TTC549 (cell line): ENCODE results near the gene NPC1L1.
"Not testable (repeated sequence)": the region's sequence is repeated elsewhere in the genome, so short reads cannot be mapped to it uniquely, and the experiment has no call there.

Experiments used
- FAIRE-seq: peaks from 2 replicates; lab custom pipeline; 2012; peaks lifted over from hg19 to GRCh38; lab: Jason Lieb, UNC

Gene NPC1L1

DNA sequence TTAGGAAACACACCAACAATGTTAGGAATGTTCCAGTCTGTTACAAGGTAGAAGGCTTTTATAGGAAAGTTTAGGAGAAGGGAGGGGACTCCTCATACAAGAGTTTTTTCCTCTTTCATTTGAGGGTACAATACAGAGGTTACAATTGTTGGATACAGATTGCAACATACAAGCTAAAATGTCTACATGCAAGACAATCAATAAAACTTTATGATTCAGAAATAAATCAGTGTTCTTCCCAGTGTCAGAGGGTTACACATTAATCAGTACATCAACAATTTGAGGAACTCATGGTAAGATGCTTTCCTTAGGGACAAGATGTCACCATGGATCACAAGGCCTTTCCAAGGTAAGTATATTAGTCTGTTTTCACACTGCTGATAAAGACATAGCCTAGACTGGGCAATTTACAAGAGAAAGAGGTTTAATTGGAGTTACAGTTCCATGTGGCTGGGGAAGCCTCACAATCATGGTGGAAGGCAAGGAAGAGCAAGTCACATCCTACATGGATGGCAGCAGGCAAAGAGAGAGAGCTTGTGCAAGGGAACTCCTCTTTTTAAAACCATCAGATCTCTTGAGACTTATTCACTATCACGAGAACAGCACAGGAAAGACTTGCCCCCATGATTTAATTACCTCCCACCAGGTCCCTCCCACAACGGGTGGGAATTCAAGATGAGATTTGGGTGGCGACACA is 34.4 kb downstream of the NPC1L1 start:
- not testable (repeated sequence) for FAIRE-seq

DNA sequence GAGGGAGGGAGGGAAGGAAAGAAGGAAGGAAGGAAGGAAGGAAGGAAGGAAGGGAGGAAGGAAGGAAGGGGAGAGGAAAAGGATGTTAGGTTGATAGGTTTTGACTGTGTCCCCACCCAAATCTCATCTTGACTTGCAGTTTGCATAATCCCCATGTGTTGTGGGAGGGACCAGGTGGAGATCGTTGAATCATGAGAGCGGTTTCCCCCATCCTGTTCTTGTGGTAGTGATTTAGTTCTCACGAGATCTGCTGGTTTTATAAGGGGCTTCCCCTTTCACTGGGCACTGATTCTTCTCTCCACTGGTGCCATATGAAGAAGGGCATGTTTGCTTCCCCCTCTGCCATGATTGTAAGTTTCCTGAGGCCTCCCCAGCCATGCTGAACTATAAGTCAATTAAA is 35.5 kb downstream of the NPC1L1 start:
- FAIRE-seq, result no peak

DNA sequence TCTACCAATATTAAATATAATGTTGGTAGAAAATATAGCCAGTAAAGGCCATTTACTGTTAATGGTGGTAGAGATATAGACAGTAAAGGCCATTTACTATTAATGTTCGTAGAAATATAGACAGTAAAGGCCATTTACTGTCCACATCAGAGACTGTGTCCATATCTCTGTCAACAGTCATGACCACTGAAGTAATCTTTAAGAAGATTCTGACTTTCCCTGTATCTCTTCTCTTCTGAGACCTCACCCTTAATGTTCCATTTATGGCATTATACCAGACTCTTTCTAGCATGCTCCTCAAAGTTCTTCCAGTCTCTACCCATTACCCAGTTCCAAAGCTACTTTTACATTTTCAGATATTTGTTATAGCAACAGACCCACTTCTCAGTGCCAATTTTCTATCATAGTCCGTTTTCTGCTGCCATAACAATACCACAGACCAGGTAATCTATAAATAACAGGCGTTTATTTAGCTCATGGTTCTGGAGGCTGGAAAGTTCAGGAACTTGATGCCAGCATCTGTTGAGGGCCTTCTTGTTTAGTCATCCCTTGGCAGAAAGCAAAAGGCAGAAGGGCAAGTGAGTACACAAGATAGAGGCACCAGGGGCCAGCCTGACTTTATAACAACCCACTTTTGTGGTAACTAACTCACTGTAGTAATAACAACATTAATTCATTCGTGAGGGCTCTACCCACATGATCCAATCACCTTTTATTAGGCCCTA is 42.7 kb downstream of the NPC1L1 start:
- no peak for FAIRE-seq

DNA sequence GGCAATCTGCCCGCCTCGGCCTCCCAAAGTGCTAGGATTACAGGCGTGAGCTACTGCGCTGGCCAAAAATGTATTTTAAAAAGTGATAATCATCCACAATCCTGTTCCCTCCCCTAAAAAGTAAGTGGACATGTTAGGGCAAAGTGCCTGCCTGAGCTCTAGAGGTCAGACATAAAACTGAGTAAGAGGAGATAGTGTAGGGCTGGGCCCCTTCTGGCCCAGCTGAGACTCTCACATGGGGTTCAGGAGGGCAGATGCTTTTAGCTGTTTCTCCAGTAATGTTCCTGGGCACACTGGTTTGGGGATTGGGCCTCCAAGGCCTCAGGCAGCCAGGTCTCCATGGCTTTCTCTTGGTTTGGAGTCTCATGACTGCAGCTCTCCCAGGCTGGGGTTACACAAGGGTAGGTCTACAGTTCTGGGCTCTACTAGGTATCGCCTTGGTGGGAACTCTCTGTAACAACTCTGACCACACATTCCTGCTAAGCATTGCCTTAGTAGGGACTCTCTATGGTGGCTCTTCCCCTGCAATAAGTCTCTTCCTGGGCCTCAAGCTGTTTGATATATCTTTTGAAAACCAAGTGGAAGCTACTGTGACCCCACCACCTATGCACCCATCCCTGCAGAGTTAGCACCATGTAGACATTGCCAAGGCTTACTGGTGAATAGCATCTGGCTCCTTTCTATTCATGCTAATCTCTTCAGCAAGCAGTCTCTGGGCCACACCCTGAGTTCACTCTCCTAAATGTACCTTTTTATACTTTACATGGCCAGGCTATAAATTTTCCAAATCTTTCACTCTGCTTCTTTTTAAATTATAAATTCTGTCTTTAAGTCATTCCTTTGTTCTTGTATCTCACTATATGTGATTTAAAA is 43.7 kb downstream of the NPC1L1 start:
- no peak for FAIRE-seq

- FAIRE-seq, result no peak
These were observed 44.7 kb downstream of the NPC1L1 start for GRCh38 chr7:44496385-44496784.

DNA sequence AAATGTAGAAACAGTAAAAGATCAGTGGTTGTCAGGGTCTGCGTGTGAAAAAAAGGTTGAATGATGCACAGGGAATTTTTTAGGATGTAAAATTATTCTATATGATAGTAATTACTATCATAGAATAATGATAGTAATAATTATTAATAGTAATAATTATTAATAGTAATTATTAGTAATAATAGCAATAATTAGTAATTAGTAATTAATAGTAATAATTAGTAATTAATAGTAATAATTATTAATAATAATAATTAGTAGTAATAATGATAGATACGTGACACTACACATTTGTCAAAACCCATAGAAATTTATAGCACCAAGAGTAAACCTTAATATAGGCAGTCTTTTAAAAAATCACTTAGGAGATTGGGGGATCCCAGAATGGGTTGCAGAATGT is 46.2 kb downstream of the NPC1L1 start:
- FAIRE-seq, result peak; percentile 52

GRCh38 chr7:44491229-44491628 is 49.9 kb downstream of the NPC1L1 start:
- no peak for FAIRE-seq

GRCh38 chr7:44490351-44491200 is 50.6 kb downstream of the NPC1L1 start, which contains the start of gene NUDCD3:
TSS of gene NUDCD3 (minus strand) at chr7:44490658. CDS start at chr7:44490600, 58 bp downstream.
- FAIRE-seq, result no peak

DNA sequence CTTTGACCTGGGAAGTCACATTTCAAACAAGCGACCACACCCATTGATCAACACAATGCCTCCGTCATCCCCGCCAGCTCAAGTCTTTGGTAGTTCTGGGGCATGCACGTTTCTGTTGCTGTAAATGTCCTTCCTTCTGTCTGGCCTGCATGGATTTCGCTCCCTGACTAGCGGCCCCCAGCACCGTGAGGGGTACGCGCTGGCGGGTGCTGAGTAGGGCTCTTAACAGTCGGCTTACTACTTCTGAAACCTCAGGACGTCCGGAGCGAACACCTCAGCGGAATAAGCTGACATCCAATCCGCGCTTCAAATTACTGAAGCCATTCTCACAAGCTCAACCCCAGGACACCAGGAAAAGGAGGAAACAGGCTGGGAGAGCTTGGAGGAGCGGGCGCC is 51.2 kb downstream of the NPC1L1 start:
- no peak for FAIRE-seq

- FAIRE-seq, result no peak
These were observed 52.2 kb downstream of the NPC1L1 start for GRCh38 chr7:44488955-44489354.

DNA sequence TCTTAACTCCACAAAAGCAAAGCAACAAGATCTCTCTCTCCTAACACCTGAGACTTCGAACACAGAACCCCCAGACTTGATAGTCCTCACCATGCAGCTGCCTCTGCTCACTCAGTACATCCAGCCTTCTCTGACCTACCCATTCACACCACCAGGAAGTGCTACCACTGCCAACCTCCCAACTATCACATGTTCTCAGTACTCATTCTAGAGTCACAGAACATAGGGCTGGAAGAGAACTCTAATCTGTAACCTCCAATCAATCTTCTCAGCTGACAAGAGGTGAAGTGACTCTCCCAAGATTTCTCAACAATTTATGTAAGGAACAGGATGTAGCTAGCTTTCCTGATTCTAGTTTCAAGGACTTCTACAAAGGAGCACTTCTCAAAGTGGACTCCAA is 54.4 kb downstream of the NPC1L1 start:
- no peak for FAIRE-seq

DNA sequence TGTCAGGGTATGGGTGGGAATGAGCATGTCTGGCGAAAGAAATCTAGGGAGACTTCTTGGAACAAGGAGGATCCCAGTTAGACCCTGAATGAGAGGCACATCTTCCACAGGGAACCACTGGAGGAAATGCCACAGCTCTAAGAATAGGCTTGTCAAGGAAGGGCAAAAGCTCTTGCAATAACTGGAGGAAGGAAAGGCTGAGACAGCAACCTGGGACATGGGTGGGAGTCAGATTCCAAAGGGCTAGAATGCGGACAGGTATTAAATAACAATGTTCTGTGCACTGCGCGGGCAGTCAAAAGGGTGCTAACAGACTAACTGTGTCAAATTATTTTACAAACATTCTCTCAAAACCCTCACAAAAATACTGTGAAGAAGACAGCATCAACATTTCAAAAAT is 55.1 kb downstream of the NPC1L1 start:
- FAIRE-seq, result no peak

DNA sequence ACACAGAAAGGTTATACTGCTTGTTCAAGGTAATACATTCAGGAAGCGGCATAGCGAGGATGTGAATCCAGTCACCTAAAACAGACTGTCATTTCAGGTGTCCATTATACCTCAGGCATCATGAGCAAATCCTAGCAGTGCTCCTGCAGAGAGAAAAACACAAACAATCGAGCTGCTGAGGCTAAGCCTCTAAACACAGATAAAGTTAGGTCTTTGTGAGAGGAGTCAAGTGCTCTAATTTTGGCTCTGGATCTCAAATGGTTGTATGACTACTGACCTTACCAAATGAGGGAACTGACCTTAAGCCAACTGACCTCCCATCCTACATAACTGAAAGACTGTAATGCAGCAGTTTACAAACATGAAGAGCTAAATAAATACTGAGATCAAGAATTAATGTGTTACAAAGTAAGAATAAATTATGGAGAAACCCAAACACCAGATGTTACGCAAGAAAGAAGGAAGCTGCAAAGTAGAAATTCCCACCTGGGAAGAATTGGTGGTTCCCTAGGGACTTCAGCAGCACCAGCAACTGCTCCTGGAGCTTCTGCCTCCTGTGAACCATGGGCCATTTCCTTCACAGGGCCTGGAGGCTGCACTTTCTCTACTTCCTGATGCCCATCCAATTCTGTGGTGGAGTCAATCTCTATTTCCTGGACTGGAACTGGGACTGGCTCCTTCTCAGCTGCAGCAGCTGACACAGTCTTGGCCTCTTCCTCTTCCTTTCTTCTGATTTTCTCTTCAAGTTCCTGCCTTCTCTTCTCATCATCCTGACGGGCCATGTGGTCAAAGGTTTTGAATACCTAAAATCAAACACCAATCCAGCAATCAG is 56.4 kb downstream of the NPC1L1 start:
- FAIRE-seq, result no peak

DNA sequence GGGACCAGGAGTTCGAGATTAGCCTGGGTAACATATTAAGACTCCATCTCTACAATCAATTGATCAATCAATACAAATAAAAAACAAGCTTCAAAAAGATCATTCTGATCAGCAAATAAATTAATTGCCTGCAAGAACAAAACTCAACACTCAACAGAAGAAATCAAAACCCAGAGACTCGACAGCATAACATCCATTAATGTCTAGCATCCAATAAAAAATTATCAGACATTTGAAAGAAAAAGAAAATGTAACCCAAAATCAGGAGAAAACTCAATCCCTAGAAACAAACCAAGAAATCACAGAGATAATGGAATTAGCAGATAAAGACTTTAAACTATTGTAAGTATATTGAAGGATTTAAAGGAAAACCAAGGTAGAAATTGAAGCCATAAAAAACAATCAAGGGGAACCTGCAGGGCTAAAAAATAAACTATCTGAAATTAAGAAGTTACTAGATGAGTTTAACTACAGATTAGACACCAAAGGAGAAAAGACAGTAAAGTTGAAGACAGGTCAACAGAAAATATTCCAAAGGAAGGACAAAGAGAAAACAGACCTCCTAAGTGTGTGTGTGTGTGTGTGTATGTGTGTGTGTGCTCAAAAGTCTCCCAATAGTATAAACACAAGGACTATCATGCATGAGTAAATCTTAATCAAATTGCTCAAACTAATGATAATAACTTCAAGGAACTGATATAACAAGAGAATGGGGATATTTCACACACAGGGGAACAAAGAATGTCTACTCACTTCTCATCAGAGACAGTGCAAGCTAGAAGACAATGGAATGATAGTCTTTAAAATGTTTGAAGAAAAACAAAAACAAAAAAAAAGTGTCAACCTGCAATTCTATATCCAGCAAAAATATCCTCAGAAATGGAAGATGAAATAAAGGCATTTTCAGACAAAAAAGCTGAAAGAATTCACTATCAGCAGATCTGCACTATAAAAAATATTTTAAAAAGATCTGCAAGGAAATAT is 58.3 kb downstream of the NPC1L1 start:
- no peak for FAIRE-seq

DNA sequence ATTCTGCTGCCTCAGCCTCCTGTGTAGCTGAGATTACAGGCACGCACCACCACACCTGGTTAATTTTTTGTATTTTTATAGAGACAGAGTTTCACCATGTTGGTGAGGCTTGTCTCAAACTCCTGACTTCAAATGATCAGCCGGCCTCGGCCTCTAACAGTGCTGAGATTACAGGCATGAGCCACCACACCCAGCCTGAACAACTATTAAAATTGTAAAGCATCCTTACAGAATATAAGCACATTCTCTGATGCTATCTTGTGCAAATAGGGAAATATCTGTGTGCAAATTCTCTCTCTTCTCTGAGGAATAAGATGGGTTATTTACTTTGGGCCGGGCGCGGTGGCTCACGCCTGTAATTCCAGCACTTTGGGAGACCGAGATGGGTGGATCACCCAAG is 63.2 kb downstream of the NPC1L1 start:
- no peak for FAIRE-seq

- no peak for FAIRE-seq
These were observed 63.9 kb downstream of the NPC1L1 start for GRCh38 chr7:44477063-44477830.

DNA sequence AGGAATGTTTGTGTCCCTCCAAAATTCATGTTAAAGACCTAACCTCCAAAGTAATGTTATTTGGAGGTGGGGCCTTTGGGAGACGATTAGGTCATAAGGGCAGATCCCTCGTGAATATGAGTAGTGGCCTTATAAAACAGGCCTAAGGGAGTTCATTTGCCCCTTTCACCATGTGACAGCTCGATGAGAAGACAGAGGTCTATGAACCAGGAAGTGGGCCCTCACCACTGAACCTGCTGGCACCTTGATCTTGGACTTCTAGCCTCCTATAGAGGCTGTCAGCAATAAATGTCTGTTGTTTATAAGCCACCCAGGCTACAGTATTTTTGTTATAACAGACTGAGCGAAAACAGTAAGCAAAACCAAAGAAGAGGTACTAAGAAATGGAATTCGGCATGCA is 64.8 kb downstream of the NPC1L1 start:
- no peak for FAIRE-seq

DNA sequence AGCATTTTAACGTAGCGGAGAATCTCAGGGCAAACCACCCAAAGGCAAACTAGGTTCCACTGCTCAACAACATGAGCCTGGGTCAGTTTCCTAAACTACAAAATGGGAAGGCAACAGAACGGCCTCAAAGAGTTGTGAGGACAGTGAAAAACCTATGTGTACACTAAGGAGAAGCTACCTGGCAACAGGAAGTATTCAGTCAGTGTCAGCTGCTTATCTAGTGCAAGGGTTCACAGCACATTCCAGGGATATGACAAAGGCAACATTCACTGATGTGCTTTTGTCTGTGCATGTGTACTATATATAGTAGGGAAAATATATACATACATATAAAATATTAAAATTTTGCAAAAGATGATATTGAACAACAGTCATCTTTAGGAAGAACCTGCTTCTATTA is 67.8 kb downstream of the NPC1L1 start:
- no peak for FAIRE-seq

- FAIRE-seq, result no peak
These were observed 68.3 kb downstream of the NPC1L1 start for GRCh38 chr7:44472843-44473242.
